H1 (cell line): ENCODE data around the gene SNRK. TPM values are rescaled to one million over a fixed set of nuclear protein-coding genes. Genes with fewer than 3 reads are reported as not detected.

Source experiments
- CTCF ChIA-PET: fragments of 300-600 bp; sonication (Branson Sonifier 250); formaldehyde crosslinking; loops from one replicate; lab custom pipeline; 2021; ENCODE audit not compliant: partially characterized antibody; lab: Charles Lee
- POLR2A ChIA-PET: fragments of 300-600 bp; sonication (Branson Sonifier 250); formaldehyde crosslinking; loops from one replicate; lab custom pipeline; 2021; ENCODE audit warnings: inconsistent platforms; ENCODE audit not compliant: partially characterized antibody; lab: Charles Lee
- DNase-seq, 2 experiments: peaks; one replicate each; pipeline versions ENCODE4 v3.0.0 to v3.0.0-alpha.2; 2010 to 2022; ENCODE audit warnings: low spot score in 2 of 2, low read depth in 1 of 2, mixed read lengths in 1 of 2
- FAIRE-seq: peaks from 2 replicates; lab custom pipeline; 2011; peaks lifted over from hg19 to GRCh38; lab: Jason Lieb, UNC
- H2AFZ ChIP-seq: 2 replicates; pipeline ENCODE4 v1.8.1; 2012; ENCODE audit warnings: low read length, inconsistent platforms
- H2AK5ac ChIP-seq: 2 replicates; pipeline ENCODE4 v1.6.1; 2013; ENCODE audit warnings: low read depth, low read length
- H2BK120ac ChIP-seq: replicated peaks from 2 replicates; pipeline ENCODE3; 2013; ENCODE audit warnings: low read depth, low read length, inconsistent platforms
- H2BK12ac ChIP-seq: 2 replicates; pipeline ENCODE4 v1.6.1; 2013; ENCODE audit warnings: low read depth, low read length
- H2BK15ac ChIP-seq: 2 replicates; pipeline ENCODE4 v1.6.1; 2013; ENCODE audit warnings: low read length
- H2BK20ac ChIP-seq: 2 replicates; pipeline ENCODE4 v1.6.1; 2013; ENCODE audit warnings: low read length
- H2BK5ac ChIP-seq: 2 replicates; pipeline ENCODE4 v1.6.1; 2013; ENCODE audit warnings: low read depth, low read length
- H3K14ac ChIP-seq: 2 replicates; pipeline ENCODE4 v1.6.1; 2013; ENCODE audit warnings: inconsistent platforms; ENCODE audit not compliant: insufficient read length
- H3K18ac ChIP-seq: 2 replicates; pipeline ENCODE4 v1.6.1; 2013; ENCODE audit warnings: low read length; ENCODE audit errors: extremely low read depth
- H3K23ac ChIP-seq: 2 replicates; pipeline ENCODE4 v1.6.1; 2013; ENCODE audit warnings: inconsistent platforms; ENCODE audit not compliant: insufficient read length
- H3K23me2 ChIP-seq: 2 replicates; pipeline ENCODE4 v1.6.1; 2013; ENCODE audit warnings: low read depth, low read length
- H3K27ac ChIP-seq: 2 replicates; pipeline ENCODE4 v1.6.1; 2011; ENCODE audit warnings: low read depth, low read length, inconsistent platforms
- H3K27me3 ChIP-seq, 4 experiments: replicated peaks in 1 of 4; 1 replicate in 1 of 4; 2 replicates in 3 of 4; pipeline versions ENCODE4 v1.6.1 to v1.8.1; 2011 to 2013; ENCODE audit warnings: low read length in 3 of 4, mild to moderate bottlenecking in 3 of 4, inconsistent platforms in 2 of 4, mixed read lengths in 2 of 4, moderate library complexity in 1 of 4; ENCODE audit not compliant: control insufficient read depth in 3 of 4, insufficient read depth in 3 of 4; ENCODE audit errors: extremely low read depth in 1 of 4
- H3K36me3 ChIP-seq, 4 experiments: 2 replicates each; pipeline versions ENCODE4 v1.6.1 to v1.8.1; 2011 to 2013; ENCODE audit warnings: mild to moderate bottlenecking in 4 of 4, low read length in 3 of 4, moderate library complexity in 2 of 4, control low read depth in 1 of 4, inconsistent platforms in 1 of 4; ENCODE audit not compliant: insufficient read depth in 4 of 4, control insufficient read depth in 2 of 4
- H3K4ac ChIP-seq: replicated peaks from 2 replicates; pipeline ENCODE3; 2013; ENCODE audit warnings: low read length, low read depth, mixed read lengths, inconsistent platforms; ENCODE audit not compliant: insufficient read length
- H3K4me1 ChIP-seq, 4 experiments: replicated peaks in 1 of 4; 1 replicate in 1 of 4; 2 replicates in 3 of 4; pipeline versions ENCODE4 v1.6.1 to v1.8.1; 2011 to 2013; ENCODE audit warnings: low read length in 3 of 4, inconsistent platforms in 2 of 4, mixed read lengths in 1 of 4; ENCODE audit not compliant: insufficient read depth in 4 of 4, control insufficient read depth in 3 of 4
- H3K4me2 ChIP-seq, 2 experiments: 2 replicates each; pipeline versions ENCODE4 v1.6.1 to v1.8.1; 2011 to 2013; ENCODE audit warnings: low read depth in 2 of 2, low read length in 2 of 2, control low read depth in 1 of 2, inconsistent platforms in 1 of 2, mild to moderate bottlenecking in 1 of 2; ENCODE audit not compliant: insufficient read depth in 1 of 2
- H3K4me3 ChIP-seq, 4 experiments: fragments of 200-600, 300-600 bp in 1 of 4; sonication (generic), shearing (Covaris generic), sonication (Bioruptor Twin) in 1 of 4; 2 replicates each; pipeline versions ENCODE4 v1.5.1 to v1.8.1; 2011 to 2016; ENCODE audit warnings: low read length in 4 of 4, low read depth in 3 of 4, control low read depth in 2 of 4, inconsistent platforms in 2 of 4, mild to moderate bottlenecking in 2 of 4, mixed read lengths in 1 of 4, moderate library complexity in 1 of 4; ENCODE audit not compliant: insufficient read depth in 2 of 4; ENCODE audit errors: extremely low read depth in 1 of 4
- H3K56ac ChIP-seq: replicated peaks from 2 replicates; pipeline ENCODE3; 2013; ENCODE audit warnings: low read depth, mild to moderate bottlenecking, mixed read lengths, low read length, inconsistent platforms; ENCODE audit not compliant: insufficient read length
- H3K79me1 ChIP-seq: 2 replicates; pipeline ENCODE4 v1.6.1; 2013; ENCODE audit warnings: low read depth, low read length, control low read depth
- H3K79me2 ChIP-seq, 2 experiments: 2 replicates each; pipeline versions ENCODE4 v1.6.1 to v1.8.1; 2012 to 2013; ENCODE audit warnings: low read length in 2 of 2, mild to moderate bottlenecking in 2 of 2, inconsistent platforms in 1 of 2; ENCODE audit not compliant: insufficient read depth in 2 of 2, control insufficient read depth in 1 of 2
- H3K9ac ChIP-seq, 4 experiments: replicated peaks in 1 of 4; 1 replicate in 1 of 4; 2 replicates in 3 of 4; pipeline versions ENCODE4 v1.6.1 to v1.8.1; 2011 to 2013; ENCODE audit warnings: low read depth in 3 of 4, low read length in 3 of 4, control low read depth in 2 of 4, mild to moderate bottlenecking in 2 of 4, moderate library complexity in 2 of 4, inconsistent platforms in 1 of 4; ENCODE audit errors: extremely low read depth in 1 of 4
- H3K9me3 ChIP-seq, 2 experiments: 2 replicates each; pipeline versions ENCODE4 v1.6.1 to v1.8.1; 2012 to 2013; ENCODE audit warnings: mild to moderate bottlenecking in 2 of 2, moderate library complexity in 2 of 2, control low read depth in 1 of 2, inconsistent platforms in 1 of 2, low read depth in 1 of 2, low read length in 1 of 2, mixed read lengths in 1 of 2; ENCODE audit not compliant: insufficient read depth in 2 of 2
- H4K20me1 ChIP-seq, 2 experiments: replicated peaks in 1 of 2; 2 replicates each; pipeline versions ENCODE3 to v1.8.1; 2011 to 2013; ENCODE audit warnings: inconsistent platforms in 2 of 2, low read length in 2 of 2, mild to moderate bottlenecking in 1 of 2; ENCODE audit not compliant: insufficient read depth in 2 of 2, control insufficient read depth in 1 of 2
- H4K5ac ChIP-seq: 2 replicates; pipeline ENCODE4 v1.6.1; 2013; ENCODE audit warnings: low read length, low read depth, mixed read lengths, inconsistent platforms; ENCODE audit not compliant: insufficient read length
- H4K8ac ChIP-seq: 2 replicates; pipeline ENCODE4 v1.8.0; 2013; ENCODE audit warnings: mild to moderate bottlenecking, moderate library complexity, low read length, inconsistent platforms; ENCODE audit not compliant: insufficient read depth; ENCODE audit errors: extremely low read depth
- H4K91ac ChIP-seq: replicated peaks from 2 replicates; pipeline ENCODE3; 2013; ENCODE audit warnings: low read length, mixed read lengths, inconsistent platforms; ENCODE audit not compliant: insufficient read length
- ATF3 ChIP-seq: IDR thresholded peaks from 2 replicates; pipeline ENCODE4 v1.6.1; 2011; ENCODE audit warnings: low read depth, mild to moderate bottlenecking, low read length; ENCODE audit not compliant: insufficient read depth
- CBX5 ChIP-seq: fragments of 300-800, 300-1000 bp; sonication (generic); IDR thresholded peaks from 2 replicates; pipeline ENCODE4 v1.7.1; 2016; ENCODE audit warnings: antibody characterized with exemption, low read length, low read depth
- CBX8 ChIP-seq: fragments of 300-800, 300-1000 bp; sonication (generic); IDR thresholded peaks from 2 replicates; pipeline ENCODE4 v1.7.1; 2016; ENCODE audit warnings: low read depth, low read length, borderline replicate concordance
- CHD1 ChIP-seq: IDR thresholded peaks from 2 replicates; pipeline ENCODE4 v1.6.1; 2012; ENCODE audit warnings: low read depth, low read length, improper control_type of control experiment
- FOSL1 ChIP-seq: IDR thresholded peaks from 2 replicates; pipeline ENCODE4 v1.6.1; 2011; ENCODE audit warnings: mild to moderate bottlenecking, low read depth, low read length, moderate library complexity; ENCODE audit not compliant: insufficient read depth
- GTF2F1 ChIP-seq: IDR thresholded peaks from 2 replicates; pipeline ENCODE4 v1.6.1; 2012; ENCODE audit warnings: low read depth, low read length, improper control_type of control experiment, borderline replicate concordance
- RAD21 ChIP-seq, 2 experiments: IDR thresholded peaks in 1 of 2; conservative IDR thresholded peaks in 1 of 2; 2 replicates each; pipeline ENCODE4 v1.6.1; 2011; ENCODE audit warnings: low read depth in 2 of 2, low read length in 2 of 2, improper control_type of control experiment in 1 of 2, inconsistent platforms in 1 of 2, mild to moderate bottlenecking in 1 of 2, moderate library complexity in 1 of 2
- RFX5 ChIP-seq: IDR thresholded peaks from 2 replicates; pipeline ENCODE4 v1.6.1; 2011; ENCODE audit warnings: low read depth, low read length, improper control_type of control experiment, borderline replicate concordance
- RXRA ChIP-seq: IDR thresholded peaks from 2 replicates; pipeline ENCODE4 v1.6.1; 2011; ENCODE audit warnings: low read depth, mild to moderate bottlenecking, low read length, moderate library complexity; ENCODE audit not compliant: insufficient read depth
- SAP30 ChIP-seq: fragments of 300-600 bp; sonication (generic); IDR thresholded peaks from 2 replicates; pipeline ENCODE4 v1.7.1; 2012; ENCODE audit warnings: low read length, moderate library complexity, mild to moderate bottlenecking, inconsistent platforms; ENCODE audit not compliant: insufficient read depth, insufficient replicate concordance
- YY1 ChIP-seq: IDR thresholded peaks from 2 replicates; pipeline ENCODE4 v1.6.1; 2011; ENCODE audit warnings: low read depth, mild to moderate bottlenecking, low read length
- WGBS, 2 experiments: shearing (Covaris generic) in 1 of 2; methylation state at CpG; one replicate each; pipeline versions ENCODE4 v1.1.6 to v1.1.7; 2013 to 2015; ENCODE audit warnings: low lambda C conversion rate in 2 of 2, mixed read lengths in 2 of 2, inconsistent platforms in 1 of 2, low coverage in 1 of 2, missing lambda C conversion rate in 1 of 2; ENCODE audit not compliant: insufficient replicate concordance in 2 of 2, insufficient coverage in 1 of 2, insufficient read length in 1 of 2; ENCODE audit errors: extremely low coverage in 1 of 2, missing lambda C conversion rate in 1 of 2; 5-methylcytosine and 5-hydroxymethylcytosine counted together
- polyA plus RNA-seq, 7 experiments: library from polyadenylated mRNA; depleted of rRNA in 3 of 7; stranded (reverse) in 5 of 7; unstranded in 2 of 7; fragments of >200 nt in 5 of 7; fragments of 200-250 nt in 2 of 7; gene quantifications; 1 replicate in 5 of 7; 2 replicates in 1 of 7; 4 replicates in 1 of 7; pipeline versions ENCODE4 v1.2.1 to v1.2.3, GENCODE V29; 2011 to 2013; ENCODE audit warnings: missing spikeins in 2 of 7, mixed read lengths in 2 of 7
- total RNA-seq: library from RNA; stranded (reverse); fragmentation: NEBNext Ultra II Directional; extraction: Animal tissue kit (Norgen Biotek cat#: 25700); gene quantifications from 2 replicates; pipeline ENCODE4 v1.2.1, GENCODE V29; 2021

The SNRK gene
- total and polyA plus RNA-seq, 2 of the 8 experiments (the other 6 are each of a cell fraction or from before 2014, with no cell fraction given) = 4.4 to 11.7 TPM

DNA sequence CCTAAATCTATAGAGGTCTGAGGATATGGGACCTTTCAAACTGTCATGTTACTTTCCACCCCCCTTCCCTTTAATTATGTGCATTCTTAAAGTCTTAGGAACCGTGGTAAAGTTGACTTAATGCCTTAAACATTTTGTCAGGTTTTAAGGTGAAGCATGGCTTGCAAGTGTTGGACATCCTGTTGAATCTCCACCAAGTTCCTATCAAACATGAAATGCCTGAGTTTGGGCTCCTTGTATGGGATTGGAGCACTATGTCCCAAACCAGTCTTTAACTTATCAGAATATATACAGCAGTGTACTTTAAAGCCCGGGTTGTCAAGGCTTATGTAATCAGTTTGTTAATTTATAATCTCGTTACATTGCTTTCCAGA, 1.1 kb downstream of the SNRK start:
- Histone ChIP-seq H3K23me2 (peaks cover 4% of the 10 kb centered on the region), H3K4me2 (peak overlapping the region; percentile 86 to 87), H2BK20ac (no peak overlapping the region), H2BK5ac (no peak overlapping the region), H3K9me3 (no peaks in the 10 kb centered on the region), H4K8ac (no peak overlapping the region), H2AK5ac (no peak overlapping the region), H3K27me3 (no peaks in the 10 kb centered on the region), H2BK12ac (no peak overlapping the region), H3K18ac (no peak overlapping the region), H4K20me1 (peaks cover 5 to 11% of the 10 kb centered on the region in 2 experiments), H4K91ac (no peak overlapping the region), H3K4ac (no peak overlapping the region), H3K9ac (peak overlapping the region in 2 of 4 experiments; percentile 46 to 71; a peak in 3 of 7 replicates), H3K27ac (no peak overlapping the region), H2AFZ (no peak overlapping the region), H3K79me1 (peaks cover 2% of the 10 kb centered on the region; the same call in 1 of the 2 replicates), H3K14ac (no peak overlapping the region), H4K5ac (no peak overlapping the region), H3K36me3 (peaks cover 0 to 5% (median 1%) of the 10 kb centered on the region in 4 experiments; a peak in 2 of 8 replicates), H3K56ac (no peak overlapping the region), H3K4me1 (peaks cover 3 to 12% (median 7%) of the 10 kb centered on the region in 4 experiments; a peak in 6 of 7 replicates), H3K23ac (no peak overlapping the region), H3K79me2 (peaks cover 0 to 53% of the 10 kb centered on the region in 2 experiments; a peak in 2 of 4 replicates), H2BK15ac (no peak overlapping the region), H2BK120ac (no peak overlapping the region), H3K4me3 (peak overlapping the region; percentile 63 to 84 (median 70); a peak in 5 of 8 replicates)
- DNase-seq = no peak
- ChIA-PET POLR2A (interaction anchor here (0.8 to 1.2 kb wide), 3 partner anchors 13 to 20 kb away, joined by 3 to 4 read pairs (median 3); no protein-coding TSS in a partner anchor), CTCF (interaction anchor here (1.2 kb wide), 1 partner anchor 9 kb away, joined by 6 read pairs; no protein-coding TSS in a partner anchor)
- FAIRE-seq = peak; percentile 39
- TF ChIP-seq SAP30 = no peak
- no peak for TF ChIP-seq RAD21 (IDR thresholded peaks at IDR 0.05 in 1 of 2, conservative IDR thresholded peaks at IDR 0.05 in 1 of 2; ENCODE audit: low read depth in 2 of 2, low read length in 2 of 2)
- no peak for TF ChIP-seq YY1
- no peak for TF ChIP-seq CBX8
- no peak for TF ChIP-seq CHD1
- no peak for TF ChIP-seq RXRA
- TF ChIP-seq ATF3 = no peak
- no peak for TF ChIP-seq FOSL1
- TF ChIP-seq RFX5 = no peak
- TF ChIP-seq CBX5 = no peak
- TF ChIP-seq GTF2F1 = no peak
- WGBS, 2 experiments = 71% methylated on average over 3 of the region's 3 CpGs; no CpG with 5 or more reads in 1 of the 2 experiments
